K562 (cell line): Measurements from ENCODE around the gene EXOSC9. TPM values are rescaled to one million over a fixed set of nuclear protein-coding genes. Genes with fewer than 3 reads are reported as not detected.

Experiments
- CEBPG ChIP-seq, 3 experiments: fragments of 200-800 bp in 1 of 3; sonication (Bioruptor generic) in 1 of 3; sonication (generic) in 1 of 3; formaldehyde crosslinking in 1 of 3; IDR thresholded peaks in 2 of 3; conservative IDR thresholded peaks in 1 of 3; 2 replicates each; pipeline versions ENCODE4 v1.6.1 to v1.8.0; 2016 to 2022; ENCODE audit warnings: missing compliant biosample characterization in 2 of 3, missing genetic modification characterization in 2 of 3, mild to moderate bottlenecking in 1 of 3, missing genetic modification reagents in 1 of 3
- DACH1 ChIP-seq: fragments of 450-650 bp; IDR thresholded peaks from 2 replicates; pipeline ENCODE4 v1.6.1; 2018; ENCODE audit not compliant: partially characterized antibody
- ELF2 ChIP-seq: fragments of 250-450 bp; sonication (Bioruptor Pico); IDR thresholded peaks from 2 replicates; pipeline ENCODE4 v1.5.0; 2021; ENCODE audit warnings: mild to moderate bottlenecking
- ESRRA ChIP-seq: fragments of 450-650 bp; IDR thresholded peaks from 2 replicates; pipeline ENCODE4 v1.6.1; 2014; ENCODE audit warnings: low read depth, mild to moderate bottlenecking, moderate library complexity, borderline replicate concordance
- GABPA ChIP-seq: fragments of 200-800 bp; sonication (Bioruptor generic); conservative IDR thresholded peaks from 2 replicates; pipeline ENCODE4 v1.6.1; 2016; ENCODE audit warnings: low read depth, missing genetic modification characterization, missing compliant biosample characterization
- GABPB2 ChIP-seq: fragments of 250-450 bp; sonication (Bioruptor Pico); conservative IDR thresholded peaks from 2 replicates; pipeline ENCODE4 v1.5.1; 2021; ENCODE audit warnings: mild to moderate bottlenecking
- HDAC3 ChIP-seq: fragments of 450-650 bp; IDR thresholded peaks from 2 replicates; pipeline ENCODE4 v1.6.1; 2018; ENCODE audit warnings: borderline replicate concordance, mild to moderate bottlenecking, moderate library complexity; ENCODE audit not compliant: partially characterized antibody
- JUNB ChIP-seq: fragments of 450-650 bp; formaldehyde crosslinking; conservative IDR thresholded peaks from 2 replicates; pipeline ENCODE4 v1.4.0; 2020; ENCODE audit warnings: mild to moderate bottlenecking
- MAZ ChIP-seq, 2 experiments: fragments of 450-650 bp in 1 of 2; sonication (generic) in 1 of 2; formaldehyde crosslinking; IDR thresholded peaks in 1 of 2; conservative IDR thresholded peaks in 1 of 2; 2 replicates each; pipeline versions ENCODE4 v1.4.0 to v1.5.0; 2020; ENCODE audit warnings: mild to moderate bottlenecking in 1 of 2, missing genetic modification reagents in 1 of 2
- PHF8 ChIP-seq: fragments of 200-600 bp; sonication (generic); IDR thresholded peaks from 2 replicates; pipeline ENCODE4 v1.6.1; 2012; ENCODE audit warnings: mixed run types, mild to moderate bottlenecking, inconsistent platforms, low read length, moderate library complexity, borderline replicate concordance
- PTRF ChIP-seq: fragments of 450-650 bp; IDR thresholded peaks from 2 replicates; pipeline ENCODE4 v1.6.1; 2016; ENCODE audit warnings: mild to moderate bottlenecking, missing genetic modification characterization, missing compliant biosample characterization
- SRSF7 ChIP-seq: fragments of 200-400 bp; formaldehyde crosslinking; optimal IDR thresholded peaks from 2 replicates; pipeline ENCODE3; 2017; ENCODE audit warnings: mild to moderate bottlenecking, low read depth, low read length
- ZNF133 ChIP-seq: fragments of 250-450 bp; sonication (Bioruptor Pico); IDR thresholded peaks from 2 replicates; pipeline ENCODE4 v1.4.0; 2020; ENCODE audit warnings: mild to moderate bottlenecking
- ZNF24 ChIP-seq: fragments of 450-650 bp; IDR thresholded peaks from 2 replicates; pipeline ENCODE4 v1.6.1; 2016
- ZNF445 ChIP-seq: fragments of 250-450 bp; sonication (Bioruptor Pico); IDR thresholded peaks from 2 replicates; pipeline ENCODE4 v1.4.0; 2020; ENCODE audit warnings: low read depth, mild to moderate bottlenecking, moderate library complexity
- polyA plus RNA-seq, 8 experiments: library from polyadenylated mRNA; depleted of rRNA in 4 of 8; stranded (reverse) in 5 of 8; unstranded in 3 of 8; fragments of >200 nt; fragmentation: Nextera tagmentation in 2 of 8; fragmentation: Illumina TruSeq in 1 of 8; extraction: Ambion mirVana in 2 of 8; extraction: Trizol in 1 of 8; gene quantifications; 2 replicates each; pipeline versions ENCODE4 v1.2.1 to v1.2.3, GENCODE V29; 2011 to 2014; ENCODE audit warnings: inconsistent platforms in 1 of 8, missing spikeins in 1 of 8
- total RNA-seq, 7 experiments: library from RNA; depleted of rRNA in 6 of 7; stranded (reverse); fragments of >200 nt in 6 of 7; fragmentation: Illumina TruSeq in 2 of 7; extraction: Trizol in 2 of 7; gene quantifications; 2 replicates each; pipeline versions ENCODE4 v1.2.1 to v1.2.3, GENCODE V29; 2011 to 2021; ENCODE audit warnings: low replicate concordance in 1 of 7
- TF ChIP-seq, protein P1 (sequence below): fragments of 250-450 bp; sonication (Bioruptor Pico); IDR thresholded peaks from 2 replicates; pipeline ENCODE4 v1.4.0; 2020; ENCODE audit warnings: mild to moderate bottlenecking, moderate library complexity
- TF ChIP-seq, protein P2 (sequence below): fragments of 250-450 bp; sonication (Bioruptor Pico); IDR thresholded peaks from 2 replicates; pipeline ENCODE4 v1.4.0; 2020
- TF ChIP-seq, protein P3 (sequence below): fragments of 450-650 bp; formaldehyde crosslinking; IDR thresholded peaks from 2 replicates; pipeline ENCODE4 v1.4.0; 2020; ENCODE audit warnings: mild to moderate bottlenecking
- TF ChIP-seq, protein P4 (sequence below): fragments of 250-450 bp; sonication (Bioruptor Pico); IDR thresholded peaks from 2 replicates; pipeline ENCODE4 v1.5.0; 2021; ENCODE audit warnings: mild to moderate bottlenecking, borderline replicate concordance
- TF ChIP-seq, protein P5 (sequence below): fragments of 250-450 bp; sonication (Bioruptor Pico); IDR thresholded peaks from 2 replicates; pipeline ENCODE4 v1.5.0; 2021

Gene EXOSC9
- total and polyA plus RNA-seq, 9 of the 15 experiments (the other 6 are each of a cell fraction or from before 2014, with no cell fraction given) = 64.7 to 166 (median 115) TPM

DNA sequence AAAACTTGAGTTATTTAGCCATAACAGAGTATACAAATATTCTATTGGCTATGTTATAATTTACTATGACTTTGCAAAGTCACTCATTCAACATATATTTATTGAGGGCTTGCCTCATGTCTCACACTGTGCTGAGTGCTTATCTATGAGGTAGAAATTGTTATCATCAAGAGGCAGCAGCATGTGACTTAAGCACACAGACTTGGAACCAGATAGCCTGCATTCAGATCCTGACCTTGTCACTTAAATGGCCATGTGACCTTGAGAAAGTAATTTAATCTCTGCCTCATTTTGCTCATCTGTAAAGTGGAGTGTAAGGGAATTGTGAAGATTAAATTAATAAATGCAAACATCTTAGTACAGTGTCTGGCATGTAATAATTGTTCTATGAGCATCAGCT, 10.1 kb upstream of the EXOSC9 start (continued):
- TF ChIP-seq PHF8 (no peak), ZNF445 (CRISPR knock-in tag) (no peak), MAZ (CRISPR knock-in tag; conservative IDR thresholded peaks at IDR 0.05 in 1 of 2, IDR thresholded peaks at IDR 0.05 in 1 of 2) (no peak; a peak in 2 of 4 replicates), SRSF7 (no peak), GABPB2 (no peak), ESRRA (peak; percentile 100), HDAC3 (peak; percentile 86), JUNB (CRISPR knock-in tag) (no peak), ELF2 (CRISPR knock-in tag) (0 out of 2 replicates have a peak, but pooled peaks have one; percentile 14), GABPA (tag) (no peak), DACH1 (peak; percentile 63), ZNF24 (peak; percentile 57; the same call in 1 of the 2 replicates), CEBPG (CRISPR knock-in tag; IDR thresholded peaks at IDR 0.05) (no peak), CEBPG (tag; conservative IDR thresholded peaks at IDR 0.05 in 1 of 2, IDR thresholded peaks at IDR 0.05 in 1 of 2) (no peak), PTRF (no peak), ZNF133 (CRISPR knock-in tag) (no peak)
- TF ChIP-seq, protein P1, sequence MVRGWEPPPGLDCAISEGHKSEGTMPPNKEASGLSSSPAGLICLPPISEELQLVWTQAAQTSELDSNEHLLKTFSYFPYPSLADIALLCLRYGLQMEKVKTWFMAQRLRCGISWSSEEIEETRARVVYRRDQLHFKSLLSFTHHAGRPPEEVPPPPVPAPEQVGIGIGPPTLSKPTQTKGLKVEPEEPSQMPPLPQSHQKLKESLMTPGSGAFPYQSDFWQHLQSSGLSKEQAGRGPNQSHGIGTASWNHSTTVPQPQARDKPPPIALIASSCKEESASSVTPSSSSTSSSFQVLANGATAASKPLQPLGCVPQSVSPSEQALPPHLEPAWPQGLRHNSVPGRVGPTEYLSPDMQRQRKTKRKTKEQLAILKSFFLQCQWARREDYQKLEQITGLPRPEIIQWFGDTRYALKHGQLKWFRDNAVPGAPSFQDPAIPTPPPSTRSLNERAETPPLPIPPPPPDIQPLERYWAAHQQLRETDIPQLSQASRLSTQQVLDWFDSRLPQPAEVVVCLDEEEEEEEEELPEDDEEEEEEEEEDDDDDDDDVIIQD (CRISPR knock-in tag) = no peak
- TF ChIP-seq, protein P2, sequence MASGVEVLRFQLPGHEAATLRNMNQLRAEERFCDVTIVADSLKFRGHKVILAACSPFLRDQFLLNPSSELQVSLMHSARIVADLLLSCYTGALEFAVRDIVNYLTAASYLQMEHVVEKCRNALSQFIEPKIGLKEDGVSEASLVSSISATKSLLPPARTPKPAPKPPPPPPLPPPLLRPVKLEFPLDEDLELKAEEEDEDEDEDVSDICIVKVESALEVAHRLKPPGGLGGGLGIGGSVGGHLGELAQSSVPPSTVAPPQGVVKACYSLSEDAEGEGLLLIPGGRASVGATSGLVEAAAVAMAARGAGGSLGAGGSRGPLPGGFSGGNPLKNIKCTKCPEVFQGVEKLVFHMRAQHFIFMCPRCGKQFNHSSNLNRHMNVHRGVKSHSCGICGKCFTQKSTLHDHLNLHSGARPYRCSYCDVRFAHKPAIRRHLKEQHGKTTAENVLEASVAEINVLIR (CRISPR knock-in tag) = peak; percentile 43; the same call in 1 of the 2 replicates
- TF ChIP-seq, protein P3, sequence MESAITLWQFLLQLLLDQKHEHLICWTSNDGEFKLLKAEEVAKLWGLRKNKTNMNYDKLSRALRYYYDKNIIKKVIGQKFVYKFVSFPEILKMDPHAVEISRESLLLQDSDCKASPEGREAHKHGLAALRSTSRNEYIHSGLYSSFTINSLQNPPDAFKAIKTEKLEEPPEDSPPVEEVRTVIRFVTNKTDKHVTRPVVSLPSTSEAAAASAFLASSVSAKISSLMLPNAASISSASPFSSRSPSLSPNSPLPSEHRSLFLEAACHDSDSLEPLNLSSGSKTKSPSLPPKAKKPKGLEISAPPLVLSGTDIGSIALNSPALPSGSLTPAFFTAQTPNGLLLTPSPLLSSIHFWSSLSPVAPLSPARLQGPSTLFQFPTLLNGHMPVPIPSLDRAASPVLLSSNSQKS (CRISPR knock-in tag) = no peak
- TF ChIP-seq, protein P4, sequence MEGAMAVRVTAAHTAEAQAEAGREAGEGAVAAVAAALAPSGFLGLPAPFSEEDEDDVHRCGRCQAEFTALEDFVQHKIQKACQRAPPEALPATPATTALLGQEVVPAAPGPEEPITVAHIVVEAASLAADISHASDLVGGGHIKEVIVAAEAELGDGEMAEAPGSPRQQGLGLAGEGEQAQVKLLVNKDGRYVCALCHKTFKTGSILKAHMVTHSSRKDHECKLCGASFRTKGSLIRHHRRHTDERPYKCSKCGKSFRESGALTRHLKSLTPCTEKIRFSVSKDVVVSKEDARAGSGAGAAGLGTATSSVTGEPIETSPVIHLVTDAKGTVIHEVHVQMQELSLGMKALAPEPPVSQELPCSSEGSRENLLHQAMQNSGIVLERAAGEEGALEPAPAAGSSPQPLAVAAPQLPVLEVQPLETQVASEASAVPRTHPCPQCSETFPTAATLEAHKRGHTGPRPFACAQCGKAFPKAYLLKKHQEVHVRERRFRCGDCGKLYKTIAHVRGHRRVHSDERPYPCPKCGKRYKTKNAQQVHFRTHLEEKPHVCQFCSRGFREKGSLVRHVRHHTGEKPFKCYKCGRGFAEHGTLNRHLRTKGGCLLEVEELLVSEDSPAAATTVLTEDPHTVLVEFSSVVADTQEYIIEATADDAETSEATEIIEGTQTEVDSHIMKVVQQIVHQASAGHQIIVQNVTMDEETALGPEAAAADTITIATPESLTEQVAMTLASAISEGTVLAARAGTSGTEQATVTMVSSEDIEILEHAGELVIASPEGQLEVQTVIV (CRISPR knock-in tag) = no peak
- TF ChIP-seq, protein P5, sequence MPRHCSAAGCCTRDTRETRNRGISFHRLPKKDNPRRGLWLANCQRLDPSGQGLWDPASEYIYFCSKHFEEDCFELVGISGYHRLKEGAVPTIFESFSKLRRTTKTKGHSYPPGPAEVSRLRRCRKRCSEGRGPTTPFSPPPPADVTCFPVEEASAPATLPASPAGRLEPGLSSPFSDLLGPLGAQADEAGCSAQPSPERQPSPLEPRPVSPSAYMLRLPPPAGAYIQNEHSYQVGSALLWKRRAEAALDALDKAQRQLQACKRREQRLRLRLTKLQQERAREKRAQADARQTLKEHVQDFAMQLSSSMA (CRISPR knock-in tag) = no peak
